HG02610 (cell line): ENCODE results near the gene RPL35A.
"Not testable (repeated sequence)": the region's sequence is repeated elsewhere in the genome, so short reads cannot be mapped to it uniquely, and the experiment has no call there.

Experiments
- ATAC-seq: cut with Tn5 transposase; IDR thresholded peaks from one replicate; pipeline ENCODE4 v1.9.1; 2021; ENCODE audit warnings: mild to moderate bottlenecking, moderate library complexity; ENCODE audit not compliant: unreplicated experiment

RPL35A gene

DNA sequence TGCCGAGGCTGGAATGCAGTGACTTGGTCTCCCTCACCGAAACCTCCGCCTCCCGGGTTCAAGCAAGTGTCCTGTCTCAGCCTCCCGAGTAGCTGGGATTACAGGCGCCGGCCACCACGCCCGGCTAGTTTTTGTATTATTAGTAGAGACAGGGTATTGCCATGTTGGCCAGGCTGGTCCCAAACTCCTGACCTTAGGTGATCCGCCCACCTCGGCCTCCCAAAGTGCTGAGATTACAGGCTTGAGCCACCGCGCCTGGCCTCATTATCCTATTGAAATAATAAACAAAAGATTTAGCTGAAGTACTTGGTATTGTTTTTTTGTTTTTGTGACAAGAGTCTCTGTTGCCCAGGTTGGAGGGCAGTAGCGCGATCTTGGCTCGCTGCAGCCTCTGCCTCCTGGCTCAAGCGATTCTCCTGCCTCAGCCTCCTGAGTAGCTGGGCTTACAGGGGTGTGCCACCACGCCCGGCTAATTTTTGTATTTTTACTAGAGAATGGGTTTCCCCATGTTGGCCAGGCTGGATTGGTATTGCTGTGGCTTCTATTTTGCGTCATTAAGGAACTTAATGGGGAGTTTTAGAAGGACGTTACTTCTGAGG is 1.5 kb downstream of the RPL35A start:
- no peak for ATAC-seq

DNA sequence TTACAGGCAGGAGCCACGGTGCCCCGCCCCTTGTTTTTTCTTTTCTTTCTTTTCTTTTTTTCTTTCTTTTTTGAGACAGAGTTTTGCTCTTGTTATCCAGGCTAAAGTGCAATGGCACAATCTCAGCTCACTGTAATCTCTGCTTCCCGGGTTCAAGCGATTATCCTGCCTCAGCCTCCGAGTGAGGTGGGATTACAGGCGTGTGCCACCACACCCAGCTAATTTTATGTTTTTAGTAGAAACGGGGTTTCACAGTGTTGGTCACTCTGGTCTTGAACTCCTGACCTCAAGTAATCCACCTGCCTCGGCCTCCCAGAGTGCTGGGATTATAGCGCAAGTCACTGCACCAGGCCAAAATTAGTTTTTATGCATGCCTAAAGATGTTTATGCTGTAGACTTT is 2.5 kb downstream of the RPL35A start:
- ATAC-seq = no peak

DNA sequence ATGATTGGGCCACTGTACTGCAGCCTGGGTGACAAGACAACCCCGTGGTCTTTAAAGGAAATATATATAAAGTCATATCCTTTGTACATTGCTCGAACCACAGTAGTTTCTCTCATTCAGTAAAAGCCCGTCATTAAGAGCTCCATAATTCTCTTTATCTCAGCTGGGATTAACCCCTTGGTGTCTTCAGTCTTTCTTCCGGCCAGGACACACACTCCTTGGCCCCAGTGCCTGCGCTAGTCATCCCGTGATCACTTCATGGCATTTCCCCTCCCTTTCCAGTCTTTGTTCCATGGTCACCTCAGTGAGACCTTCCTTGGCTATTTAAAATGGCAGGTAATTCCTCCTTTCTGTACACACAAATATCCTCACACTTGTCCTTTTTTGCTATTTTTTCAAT is 3.3 kb downstream of the RPL35A start:
- no peak for ATAC-seq

DNA sequence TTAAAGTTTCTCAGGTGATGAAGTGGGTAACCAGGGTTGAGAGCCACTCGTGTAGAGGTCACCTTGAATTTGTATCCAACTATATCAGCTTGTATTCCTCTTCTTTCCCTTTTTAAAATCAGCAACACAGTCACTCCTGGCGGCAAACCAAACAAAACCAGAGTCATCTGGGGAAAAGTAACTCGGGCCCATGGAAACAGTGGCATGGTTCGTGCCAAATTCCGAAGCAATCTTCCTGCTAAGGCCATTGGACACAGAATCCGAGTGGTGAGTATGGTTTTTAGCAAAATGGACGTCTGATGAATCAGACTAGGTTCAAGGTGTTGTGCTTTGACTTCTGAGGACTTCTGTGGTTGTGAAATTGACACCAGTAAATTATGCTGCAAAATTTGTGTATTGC is 3.9 kb downstream of the RPL35A start:
- no peak for ATAC-seq

DNA sequence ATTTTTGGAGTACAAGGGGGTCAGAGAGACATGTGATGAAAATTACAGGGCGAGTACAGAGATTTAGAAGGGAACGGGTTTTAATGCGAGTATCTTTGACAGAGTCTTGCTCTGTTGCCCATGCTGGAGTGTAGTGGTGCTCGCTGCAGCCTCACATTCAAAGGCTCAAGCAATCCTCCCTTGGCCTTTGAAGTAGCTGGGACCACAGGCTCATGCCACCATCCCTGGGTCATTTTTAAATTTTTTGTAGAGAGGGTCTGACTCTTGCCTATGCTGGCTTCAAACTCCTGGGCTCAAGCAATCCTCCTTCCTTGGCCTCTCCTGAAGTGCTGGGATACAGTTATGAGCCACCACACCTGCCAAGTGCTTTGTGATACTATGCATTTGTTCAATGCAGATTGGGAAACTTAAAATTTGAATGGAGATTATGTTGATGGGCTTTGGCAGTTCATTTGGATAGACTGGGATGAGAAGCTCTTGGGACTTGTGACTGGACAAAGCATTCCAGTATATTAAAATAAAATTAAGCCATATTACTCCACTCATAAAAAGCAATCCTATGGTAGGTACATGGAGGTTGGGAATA is 6.0 kb downstream of the RPL35A start:
- no peak for ATAC-seq

DNA sequence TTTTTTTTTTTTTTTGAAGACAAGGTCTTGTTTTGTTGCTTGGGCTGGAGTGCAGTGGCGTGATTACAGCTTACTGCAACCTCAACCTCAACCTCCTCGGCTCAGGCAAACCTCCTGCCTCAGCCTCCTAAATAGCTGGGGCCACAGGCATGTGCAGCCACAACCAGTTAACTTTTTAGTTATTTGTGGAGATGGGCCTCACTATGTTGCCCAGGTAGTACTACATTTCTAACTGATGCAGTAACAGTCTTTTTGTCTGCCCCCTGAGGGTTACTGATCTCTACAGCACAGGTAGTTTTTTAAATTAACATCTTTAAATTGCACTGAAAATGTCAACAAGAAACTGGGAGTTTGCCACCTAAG is 6.6 kb downstream of the RPL35A start:
- ATAC-seq = no peak

DNA sequence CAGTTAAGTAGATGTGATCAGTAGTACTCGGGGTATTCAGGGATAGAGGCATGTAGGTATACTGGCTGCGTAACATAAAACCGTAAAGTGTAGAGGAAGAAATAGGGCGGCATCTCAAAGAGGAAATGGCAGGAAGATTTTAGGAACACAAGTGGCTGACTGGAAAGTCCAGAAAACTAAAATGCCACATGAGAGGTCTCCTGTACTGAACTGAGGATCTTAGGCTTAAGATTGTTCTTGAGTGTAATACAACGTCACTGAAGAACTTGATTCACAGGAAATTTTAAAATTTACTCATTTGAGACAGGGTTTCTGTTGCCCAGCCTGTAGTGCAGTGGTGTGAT is 7.8 kb downstream of the RPL35A start:
- ATAC-seq = no peak

DNA sequence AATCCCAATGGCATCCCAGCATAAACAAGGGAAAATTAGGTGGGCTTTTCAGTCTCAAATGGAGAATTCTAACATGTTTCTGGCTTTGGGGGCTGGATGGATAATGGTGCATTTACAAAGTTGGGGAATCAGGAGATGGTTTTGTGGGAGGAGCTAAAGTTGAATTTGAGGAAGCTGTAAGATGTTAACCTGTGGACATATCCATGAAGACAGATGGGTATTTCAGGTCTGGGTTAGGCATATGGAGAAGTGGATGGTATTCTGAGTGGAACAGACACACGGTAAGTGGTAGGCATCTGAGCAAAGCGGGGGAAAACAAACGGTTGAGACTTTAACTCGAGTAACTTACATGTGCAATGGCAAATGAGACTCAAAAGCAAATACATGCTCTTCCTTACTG is 8.4 kb downstream of the RPL35A start:
- ATAC-seq = no peak

DNA sequence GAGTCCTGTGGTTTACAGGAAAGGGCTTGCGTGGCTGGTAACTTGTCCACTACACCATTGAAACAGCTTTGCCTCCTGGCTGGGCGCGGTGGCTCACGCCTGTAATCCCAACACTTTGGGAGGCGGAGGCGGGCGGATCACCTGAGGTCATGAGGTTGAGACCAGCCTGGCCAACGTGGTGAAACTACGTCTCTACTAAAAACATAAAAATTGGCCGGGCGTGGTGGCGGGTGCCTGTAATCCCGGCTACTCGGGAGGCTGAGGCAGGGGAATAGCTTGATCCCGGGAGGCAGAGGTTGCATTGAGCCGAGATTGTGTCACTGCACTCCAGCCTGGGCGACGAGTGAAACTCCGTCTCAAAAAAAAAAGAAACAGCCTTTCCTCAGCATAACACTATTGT is 8.9 kb downstream of the RPL35A start:
- ATAC-seq = not testable (repeated sequence)

DNA sequence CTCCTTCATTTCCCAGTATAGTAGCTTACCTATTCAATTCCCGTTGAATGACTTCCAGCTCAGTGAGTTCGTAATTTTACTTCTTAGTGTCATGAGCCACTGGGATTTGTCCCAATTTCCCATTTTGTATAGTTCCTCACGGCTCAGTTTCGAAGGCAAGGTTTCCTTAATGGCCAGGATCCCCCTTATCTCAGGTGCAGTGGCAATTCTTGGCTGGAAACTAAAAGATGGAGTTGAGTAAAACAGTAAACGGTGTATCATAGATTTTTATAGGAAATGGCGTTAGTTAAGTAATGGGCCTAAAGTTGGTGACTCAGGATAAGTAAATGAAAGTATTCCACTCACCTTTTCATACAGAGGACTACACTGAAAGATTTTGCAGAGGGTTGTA is 9.5 kb downstream of the RPL35A start:
- ATAC-seq = no peak

DNA sequence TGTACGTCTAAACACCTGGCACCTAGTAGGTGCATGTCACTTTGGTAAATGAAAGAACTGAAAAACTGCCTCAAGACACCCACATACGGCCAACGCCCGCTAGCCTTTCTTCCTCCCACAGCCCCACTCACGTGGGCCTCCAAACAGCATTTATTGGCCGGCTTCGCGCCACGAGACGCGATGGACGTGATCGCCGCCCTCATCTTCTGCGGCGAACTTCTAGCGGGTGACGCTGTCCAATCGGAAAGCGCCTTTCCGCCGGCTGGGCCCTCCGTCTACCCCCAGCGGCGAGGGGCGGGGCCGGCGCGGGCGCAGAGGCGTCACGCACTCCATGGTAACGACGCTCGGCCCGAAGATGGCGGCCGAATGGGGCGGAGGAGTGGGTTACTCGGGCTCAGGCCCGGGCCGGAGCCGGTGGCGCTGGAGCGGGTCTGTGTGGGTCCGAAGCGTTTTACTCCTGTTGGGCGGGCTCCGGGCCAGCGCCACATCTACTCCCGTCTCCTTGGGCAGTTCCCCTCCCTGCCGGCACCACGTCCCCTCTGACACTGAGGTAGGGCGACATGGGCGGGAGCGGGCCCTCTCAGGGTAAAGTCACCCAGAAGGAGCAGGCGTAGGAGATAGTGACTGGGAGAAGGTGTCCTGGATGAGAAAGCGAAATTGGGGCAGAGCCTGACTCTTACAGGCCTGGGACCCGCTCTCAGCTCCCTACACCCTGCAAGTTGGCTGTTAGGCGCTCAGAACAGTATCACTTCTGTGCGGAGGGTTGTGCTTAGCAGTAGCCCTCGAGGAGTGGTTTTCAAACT is 10.1 kb downstream of the RPL35A start, which contains the start of gene LMLN:
TSS of gene LMLN (plus strand) at position 327 of the 803 bp plus-strand sequence. CDS start at position 356, 29 bp downstream.
- ATAC-seq = peak; percentile 98

DNA sequence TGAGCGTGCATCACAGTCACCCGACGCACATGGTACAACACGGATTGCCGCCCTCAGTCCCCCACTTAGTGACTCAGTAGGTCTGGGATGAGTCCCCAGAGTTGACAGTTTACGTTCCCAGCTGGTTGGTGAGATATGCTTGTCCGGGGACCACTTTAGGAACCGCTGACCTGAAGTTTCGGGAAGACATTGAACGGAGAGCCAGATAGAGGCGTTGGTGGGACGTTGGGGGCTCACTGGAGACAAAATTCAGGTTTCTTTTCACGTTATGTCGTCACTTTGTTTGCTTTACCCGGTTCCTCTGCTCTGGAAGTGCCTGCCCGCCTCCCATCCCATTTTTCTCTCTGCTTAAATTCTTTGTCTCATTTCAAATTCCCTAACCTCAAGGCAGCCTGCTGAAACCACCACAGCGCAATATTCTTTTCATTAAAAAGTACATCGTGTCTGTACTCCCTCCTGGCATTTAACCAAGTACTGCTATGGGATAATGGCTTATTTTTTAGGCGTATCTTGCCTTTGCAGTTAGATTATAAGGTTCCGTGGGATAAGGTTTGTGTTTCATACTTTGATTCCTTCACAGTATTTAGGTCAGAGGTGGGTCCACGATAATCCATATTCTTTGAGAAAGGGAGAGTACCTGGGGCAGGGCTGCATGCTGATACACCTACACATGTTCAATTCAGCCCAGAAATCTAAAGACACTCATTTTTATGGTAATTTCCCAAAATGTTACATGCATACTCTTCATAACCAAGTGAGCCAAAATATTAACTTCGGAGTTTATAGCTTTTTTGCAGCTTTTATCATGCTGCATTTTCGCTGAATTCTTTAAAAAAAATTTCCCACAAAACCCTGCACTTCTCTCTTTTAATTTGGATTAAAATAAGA is 10.9 kb downstream of the RPL35A start:
- ATAC-seq = no peak

DNA sequence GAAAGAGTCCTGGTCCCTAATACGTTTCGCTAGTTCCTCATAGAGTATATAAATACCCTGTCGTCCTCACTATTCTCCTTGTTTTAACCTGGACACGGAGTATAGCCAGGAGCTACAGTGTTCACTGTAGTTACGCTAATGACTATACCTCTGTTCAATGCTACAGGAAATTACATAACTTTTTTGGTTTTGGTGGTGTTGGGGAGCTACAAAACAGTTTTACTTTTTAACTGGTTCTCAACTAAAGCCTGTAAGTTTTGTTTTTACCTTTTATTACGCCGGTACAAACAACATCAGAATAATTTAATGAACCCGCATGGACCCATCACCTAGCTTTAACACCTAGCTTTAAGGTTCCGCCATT is 11.6 kb downstream of the RPL35A start:
- ATAC-seq = no peak

DNA sequence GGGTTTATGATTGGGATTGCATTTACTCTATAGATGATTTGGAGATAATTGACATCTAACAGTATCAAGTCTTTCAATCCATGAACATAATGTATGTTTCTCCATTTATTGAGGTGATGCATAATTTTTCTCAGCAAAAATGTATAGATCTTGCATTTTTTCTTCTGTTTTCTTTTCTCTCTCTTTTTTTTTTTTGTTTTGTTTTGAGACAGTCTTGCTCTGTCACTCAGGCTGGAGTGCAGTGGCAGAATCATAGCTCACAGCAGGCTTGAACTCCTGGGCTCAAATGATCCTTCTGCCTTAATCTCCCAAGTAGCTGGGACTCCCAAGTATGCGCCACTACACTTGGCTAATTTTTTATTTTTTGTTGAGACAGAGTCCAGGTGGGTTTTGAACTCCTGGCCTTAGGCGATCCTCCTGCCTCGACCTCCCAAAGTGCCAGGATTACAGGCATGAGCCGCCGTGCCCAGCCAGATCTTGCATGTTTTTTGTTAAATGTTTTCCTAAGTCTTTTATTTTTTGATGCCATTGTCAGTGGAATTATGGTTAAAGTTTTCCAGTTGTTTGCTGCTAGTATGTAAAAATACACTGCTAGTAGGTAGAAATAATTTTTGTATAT is 13.1 kb downstream of the RPL35A start:
- ATAC-seq = no peak

DNA sequence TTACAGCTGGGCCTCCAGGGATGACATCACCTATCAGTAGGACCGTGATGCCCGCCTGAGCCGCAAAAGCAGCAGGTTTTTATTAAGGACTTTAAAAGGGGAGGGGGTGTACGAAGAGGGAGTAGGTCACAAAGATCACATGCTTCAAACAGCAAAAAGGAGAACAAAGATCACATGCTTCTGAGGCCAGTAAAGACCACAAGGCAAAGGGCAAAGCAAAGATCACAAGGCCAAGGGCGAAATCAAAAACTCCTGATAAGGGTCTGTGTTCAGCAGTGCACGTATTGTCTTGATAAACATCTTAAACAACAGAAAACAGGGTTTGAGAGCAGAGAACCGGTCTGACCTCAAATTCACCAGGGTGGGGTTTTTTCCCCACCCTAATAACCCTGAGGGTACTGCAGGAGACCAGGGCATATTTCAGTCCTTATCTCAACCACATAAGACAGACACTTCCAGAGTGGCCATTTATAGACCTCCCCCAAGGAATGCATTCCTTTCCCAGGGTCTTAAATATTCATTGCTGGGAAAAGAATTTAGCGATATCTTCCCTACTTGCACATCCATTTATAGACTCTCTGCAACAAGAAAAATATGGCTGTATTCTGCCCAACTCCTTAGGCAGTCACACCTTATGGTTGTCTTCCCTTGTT is 17.5 kb downstream of the RPL35A start:
- not testable (repeated sequence) for ATAC-seq

DNA sequence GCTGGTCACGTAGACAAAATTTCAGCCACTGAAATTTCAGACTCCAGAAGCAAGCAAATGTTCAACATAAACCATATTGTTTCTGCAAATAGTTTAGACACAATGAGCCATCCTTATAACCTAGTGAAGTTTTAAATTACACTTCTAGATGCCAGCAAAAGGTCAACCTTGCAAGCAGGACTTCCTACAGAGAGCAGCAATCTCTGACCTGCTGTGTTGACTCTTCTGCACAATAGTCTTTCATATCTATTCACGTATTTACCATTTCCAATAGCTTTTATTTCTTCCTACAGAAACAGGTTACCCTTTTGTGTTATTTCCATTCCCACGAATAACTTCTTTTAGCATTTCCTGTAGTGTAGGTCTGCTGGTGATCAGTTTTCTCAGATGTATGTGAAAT is 20.6 kb downstream of the RPL35A start:
- no peak for ATAC-seq

DNA sequence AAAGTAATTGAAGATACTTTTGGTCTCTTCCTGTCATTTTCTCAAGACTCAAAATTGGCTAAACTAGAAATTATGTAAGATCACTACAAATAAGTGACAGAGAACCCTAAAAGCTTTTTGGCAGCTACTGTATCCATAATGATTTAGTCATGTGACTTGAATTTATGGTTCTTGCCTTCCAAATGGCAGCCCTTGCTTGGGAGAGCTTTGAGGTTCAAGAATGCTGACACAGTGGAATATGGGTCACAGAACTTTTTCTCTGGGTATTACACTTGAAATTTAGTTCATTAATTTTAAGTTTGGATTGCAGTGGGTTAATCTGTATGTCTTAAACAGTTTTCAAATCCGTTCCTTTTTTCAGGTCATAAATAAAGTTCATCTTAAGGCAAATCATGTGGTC is 24.0 kb downstream of the RPL35A start:
- no peak for ATAC-seq

DNA sequence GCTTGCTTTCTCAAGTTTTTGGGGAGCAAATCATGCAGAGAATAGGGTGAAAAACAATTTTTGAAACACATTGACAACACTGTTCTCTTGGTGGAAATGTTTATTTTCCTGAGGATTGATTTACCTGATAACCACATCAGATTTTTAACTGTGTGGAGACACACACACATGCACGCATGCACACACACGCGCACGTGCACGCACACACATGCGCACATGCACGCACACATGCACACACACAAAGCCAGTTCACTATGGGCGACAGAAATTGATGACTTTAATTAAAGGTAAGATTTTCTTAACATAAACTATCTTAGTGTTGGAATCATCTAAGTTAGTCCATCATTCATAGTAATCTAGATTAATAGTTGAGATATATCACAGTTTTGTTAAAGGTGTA is 25.3 kb downstream of the RPL35A start:
- ATAC-seq = no peak

DNA sequence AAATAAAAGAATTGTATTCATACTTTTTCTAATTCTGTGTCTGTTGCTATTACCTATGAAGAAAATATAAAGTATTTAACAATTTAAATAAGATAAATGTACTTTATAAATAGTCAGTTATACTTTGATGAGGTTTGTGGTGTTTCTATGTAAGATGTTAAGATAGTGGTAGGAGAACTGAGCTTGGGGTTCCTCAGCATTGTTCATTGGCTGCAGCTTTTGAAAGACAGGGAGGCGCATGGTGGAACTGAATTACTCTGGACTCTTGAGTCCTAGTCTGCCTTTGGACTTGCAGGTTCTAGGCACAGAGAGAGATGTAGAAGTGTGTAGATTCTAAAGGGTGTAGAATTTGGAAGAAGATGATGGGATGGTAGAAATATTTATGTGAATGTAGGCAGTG is 33.1 kb downstream of the RPL35A start:
- no peak for ATAC-seq

DNA sequence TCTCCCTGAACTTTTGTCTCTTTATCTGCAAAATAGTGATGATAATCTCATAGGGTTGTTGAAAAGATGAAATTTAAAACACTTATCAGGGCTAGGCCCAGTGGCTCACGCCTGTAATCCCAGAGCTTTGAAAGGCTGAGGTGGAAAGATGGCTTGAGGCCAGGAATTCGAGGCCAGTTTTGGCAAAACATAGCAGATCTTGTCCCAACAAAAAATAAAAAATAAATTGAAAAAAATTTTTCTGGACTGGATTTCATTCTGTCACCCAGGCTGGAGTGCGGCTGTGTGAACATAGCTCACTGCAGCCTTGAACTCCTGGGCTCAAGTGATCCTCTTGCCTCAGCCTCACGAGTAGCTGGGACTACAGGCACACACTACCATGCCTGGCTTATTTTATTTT is 39.7 kb downstream of the RPL35A start:
- no peak for ATAC-seq

DNA sequence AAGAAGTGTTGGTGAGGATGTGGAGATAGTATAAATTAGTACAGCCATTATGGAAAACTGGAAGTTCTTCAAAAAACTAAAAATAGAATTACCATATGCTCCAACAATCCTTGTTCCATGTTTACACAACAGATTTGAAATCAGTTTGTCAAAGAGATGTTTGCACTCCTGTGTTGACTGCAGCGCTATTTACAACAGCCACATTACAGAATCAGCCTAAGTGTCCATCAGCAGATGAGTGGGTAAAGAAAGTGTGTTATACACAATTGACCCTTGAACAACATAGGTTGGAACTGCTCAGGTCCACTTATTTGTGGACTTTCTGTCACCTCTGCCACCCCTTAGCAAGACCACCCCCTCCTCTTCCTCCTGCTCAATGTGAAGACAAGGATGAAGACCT is 44.7 kb downstream of the RPL35A start:
- ATAC-seq = no peak
